Gastroesophageal sphincter (tissue), 4 donors: ENCODE results near the gene SDF4. TPM values are rescaled to one million over a fixed set of nuclear protein-coding genes. Genes with fewer than 3 reads are reported as not detected.
A peak's percentile ranks its signal among the peaks of the same experiment; 100 is the strongest.

Experiments used
- ATAC-seq: fragments of 150-250 bp; one replicate; pipeline ENCODE4 v1.9.1; 2016; ENCODE audit warnings: mild to moderate bottlenecking, moderate library complexity
- H3K27ac ChIP-seq, 4 donors: fragments of 200-600 bp; sonication (generic) in 3 of 4; 1 replicate in 3 of 4; 2 replicates in 1 of 4; pipeline ENCODE4 v1.5.1; 2016 to 2019
- H3K27me3 ChIP-seq: fragments of 200-600 bp; sonication (generic); one replicate; pipeline ENCODE4 v1.5.1; 2019
- H3K36me3 ChIP-seq, 2 donors: fragments of 200-600 bp; sonication (generic); one replicate each; pipeline ENCODE4 v1.5.1; 2019; ENCODE audit warnings: control low read depth in 1 of 2
- H3K4me1 ChIP-seq, 3 donors: fragments of 200-600 bp; sonication (generic); 1 replicate in 2 of 3; 2 replicates in 1 of 3; pipeline ENCODE4 v1.5.1; 2016 to 2019; ENCODE audit warnings: control low read depth in 2 of 3
- H3K4me3 ChIP-seq, 2 donors: fragments of 200-600 bp; sonication (generic); one replicate each; pipeline ENCODE4 v1.5.1; 2019; ENCODE audit warnings: mild to moderate bottlenecking in 1 of 2, moderate library complexity in 1 of 2
- H3K9me3 ChIP-seq, 3 donors: fragments of 200-600 bp; sonication (generic); one replicate each; pipeline ENCODE4 v1.5.1; 2017 to 2019; ENCODE audit warnings: control low read depth in 2 of 3
- EP300 ChIP-seq: sonication (generic); formaldehyde crosslinking; IDR thresholded peaks from one replicate; pipeline ENCODE4 v1.6.1; 2017; ENCODE audit warnings: antibody characterized with exemption, mild to moderate bottlenecking
- POLR2A ChIP-seq, 2 donors: fragments of 450-650 bp; IDR thresholded peaks; one replicate each; pipeline ENCODE4 v1.6.1; 2017; ENCODE audit warnings: antibody characterized with exemption in 2 of 2, mild to moderate bottlenecking in 2 of 2, moderate library complexity in 1 of 2
- POLR2AphosphoS5 ChIP-seq: sonication (generic); formaldehyde crosslinking; IDR thresholded peaks from one replicate; pipeline ENCODE4 v1.6.1; 2017; ENCODE audit warnings: antibody characterized with exemption
- WGBS, 2 donors: methylation state at CpG; one replicate each; pipeline ENCODE4 v1.1.5; 2018; ENCODE audit warnings: low coverage in 1 of 2; 5-methylcytosine and 5-hydroxymethylcytosine counted together
- total RNA-seq, 4 donors: library from RNA; depleted of rRNA; stranded (reverse); fragments of >200 nt; gene quantifications; one replicate each; pipeline ENCODE4 v1.1.0, GENCODE V29; 2016
- TF ChIP-seq, protein P1 (sequence below), 4 experiments: fragments of 200-600 bp in 2 of 4; fragments of 450-650 bp in 2 of 4; sonication (generic) in 1 of 4; IDR thresholded peaks; one replicate each; pipeline ENCODE4 v1.5.1; 2017 to 2019; ENCODE audit warnings: antibody characterized with exemption in 4 of 4, mild to moderate bottlenecking in 2 of 4, moderate library complexity in 2 of 4

SDF4 gene
- total RNA-seq, 4 donors from 2014 or later: 84.2 to 115 (median 93.9) TPM

DNA sequence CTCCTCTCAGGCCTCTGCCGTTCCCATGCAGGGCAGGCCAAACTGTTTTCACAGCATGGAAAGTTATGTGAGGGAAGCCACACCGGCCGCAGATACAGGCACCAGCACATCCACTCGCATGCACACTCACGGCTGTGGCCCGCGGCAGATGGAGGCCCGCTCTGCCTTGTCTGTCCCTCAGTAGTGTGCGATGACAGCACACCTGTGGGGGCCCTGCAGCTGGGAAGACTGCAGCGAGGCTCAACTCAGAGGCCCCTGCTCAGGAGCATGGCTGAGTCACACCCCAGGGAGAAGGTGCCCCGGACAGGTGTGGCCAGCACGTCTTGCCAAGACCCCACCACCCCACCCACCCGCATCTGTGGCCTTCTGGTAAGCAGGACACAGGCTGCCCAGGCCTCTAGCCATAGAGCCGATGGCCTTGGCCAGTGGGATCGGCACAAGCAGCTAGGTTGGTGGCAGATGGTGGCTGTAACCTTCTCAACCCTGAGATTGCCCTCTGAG, 43.2 kb upstream of the SDF4 start:
- Histone ChIP-seq H3K9me3 (no peaks in the 10 kb centered on the region), H3K27me3 (no peaks in the 10 kb centered on the region), H3K27ac (peak overlapping the region in 2 of 4 donors; percentile 86 to 89), H3K4me3 (peak overlapping the region in 1 of 2 donors; percentile 99), H3K4me1 (peaks cover 6 to 44% (median 34%) of the 10 kb centered on the region in 3 donors), H3K36me3 (peaks cover 0 to 4% of the 10 kb centered on the region in 2 donors)
- ATAC-seq: no peak
- no CpG with 5 or more reads among the region's 15 CpGs for WGBS, 2 donors
- TF ChIP-seq POLR2AphosphoS5 (no peak), EP300 (no peak), POLR2A (IDR thresholded peaks at IDR 0.05) (no peak)
- TF ChIP-seq, protein P1, sequence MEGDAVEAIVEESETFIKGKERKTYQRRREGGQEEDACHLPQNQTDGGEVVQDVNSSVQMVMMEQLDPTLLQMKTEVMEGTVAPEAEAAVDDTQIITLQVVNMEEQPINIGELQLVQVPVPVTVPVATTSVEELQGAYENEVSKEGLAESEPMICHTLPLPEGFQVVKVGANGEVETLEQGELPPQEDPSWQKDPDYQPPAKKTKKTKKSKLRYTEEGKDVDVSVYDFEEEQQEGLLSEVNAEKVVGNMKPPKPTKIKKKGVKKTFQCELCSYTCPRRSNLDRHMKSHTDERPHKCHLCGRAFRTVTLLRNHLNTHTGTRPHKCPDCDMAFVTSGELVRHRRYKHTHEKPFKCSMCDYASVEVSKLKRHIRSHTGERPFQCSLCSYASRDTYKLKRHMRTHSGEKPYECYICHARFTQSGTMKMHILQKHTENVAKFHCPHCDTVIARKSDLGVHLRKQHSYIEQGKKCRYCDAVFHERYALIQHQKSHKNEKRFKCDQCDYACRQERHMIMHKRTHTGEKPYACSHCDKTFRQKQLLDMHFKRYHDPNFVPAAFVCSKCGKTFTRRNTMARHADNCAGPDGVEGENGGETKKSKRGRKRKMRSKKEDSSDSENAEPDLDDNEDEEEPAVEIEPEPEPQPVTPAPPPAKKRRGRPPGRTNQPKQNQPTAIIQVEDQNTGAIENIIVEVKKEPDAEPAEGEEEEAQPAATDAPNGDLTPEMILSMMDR (IDR thresholded peaks at IDR 0.05): no peak

DNA sequence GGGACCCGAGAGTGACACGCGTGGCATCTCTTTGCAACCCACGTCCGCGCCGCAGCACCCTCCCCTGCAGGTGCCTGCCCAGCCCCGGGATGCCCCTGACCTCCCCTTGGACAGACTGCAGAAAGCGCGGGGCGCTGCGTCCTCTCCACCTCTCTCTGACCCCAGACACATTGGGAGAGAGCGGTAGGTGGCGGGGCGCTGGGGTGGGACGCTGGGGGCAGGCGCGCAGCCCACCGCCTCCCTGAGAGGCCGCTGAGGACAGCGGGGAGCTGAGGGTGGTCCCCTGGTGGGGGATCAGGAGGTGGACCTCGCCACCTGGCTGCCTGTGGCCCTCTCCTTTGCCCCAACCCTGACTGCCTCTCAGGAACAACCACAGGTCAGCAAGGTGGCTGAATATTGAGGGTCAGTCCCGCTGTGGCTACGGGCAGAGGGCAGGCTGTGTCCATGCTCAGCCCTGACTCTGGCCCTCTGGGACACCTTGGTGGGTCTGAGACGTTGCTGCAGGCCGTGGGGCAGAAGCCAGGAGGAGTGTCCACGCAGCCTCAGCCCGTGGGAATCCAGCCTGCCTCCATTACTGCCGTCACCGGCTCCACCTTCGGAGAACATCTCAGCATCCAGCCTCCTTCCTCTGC, 42.6 kb upstream of the SDF4 start:
- WGBS, 2 donors: 25% methylated on average over 7 of the region's 31 CpGs; no CpG with 5 or more reads in 1 of the 2 donors
- TF ChIP-seq, protein P1 (IDR thresholded peaks at IDR 0.05): no peak
- TF ChIP-seq EP300 (no peak), POLR2AphosphoS5 (no peak), POLR2A (IDR thresholded peaks at IDR 0.05) (no peak)
- peaks cover 6 to 50% (median 35%) of the 10 kb centered on the region in 3 donors for H3K4me1 ChIP-seq

DNA sequence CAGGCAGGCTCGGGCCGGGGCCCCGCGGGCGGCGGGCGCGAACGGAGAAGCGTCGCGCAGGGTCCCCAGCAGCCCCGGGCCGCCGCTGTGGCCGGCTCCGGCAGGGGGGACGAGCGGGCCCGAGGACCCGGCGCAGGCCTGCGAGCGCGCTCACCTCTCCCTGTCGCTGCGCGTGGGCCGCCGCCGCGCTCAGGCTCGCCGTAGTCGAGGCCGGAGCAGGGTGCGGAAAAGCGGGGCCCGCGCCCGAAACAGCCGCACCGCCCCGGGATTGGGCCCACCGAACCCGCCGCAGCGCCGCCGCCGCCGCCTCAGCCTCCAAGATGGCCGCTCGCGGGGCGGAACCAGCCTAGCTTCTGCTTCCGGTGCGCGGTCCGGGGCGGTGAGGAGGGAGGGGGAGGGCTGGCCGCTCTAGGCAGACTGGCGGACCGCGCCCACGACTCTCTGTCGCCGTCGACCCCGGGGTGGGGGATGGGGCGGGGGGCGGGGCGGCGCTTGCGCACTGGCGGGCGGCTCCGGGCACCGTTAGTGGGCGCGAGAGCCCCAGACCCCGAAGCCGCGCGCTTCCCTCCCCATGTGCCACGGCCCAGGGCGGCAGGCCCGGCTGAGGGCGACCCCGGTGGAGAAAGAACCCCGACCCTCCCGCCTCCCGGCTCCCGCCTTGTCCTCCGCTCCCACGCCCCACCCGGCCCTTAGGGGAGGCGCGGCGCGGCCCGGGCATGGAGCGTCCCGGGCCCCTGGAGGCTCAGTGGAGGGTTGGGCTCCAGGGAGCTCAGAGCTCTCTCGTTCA, 41.9 kb upstream of the SDF4 start, which contains the start of gene UBE2J2:
Gene UBE2J2, minus strand, starts transcription at position 343 of the 787 bp plus-strand sequence. CDS start 5,862 bp downstream, outside the sequence.
- peaks cover 0 to 4% of the 10 kb centered on the region in 2 donors for H3K36me3 ChIP-seq
- H3K4me3 ChIP-seq: peak within 1 kb of the TSS; percentile 90 to 99
- no peaks in the 10 kb centered on the region for H3K9me3 ChIP-seq
- peak within 1 kb of the TSS; percentile 21 to 89 (median 86) for H3K27ac ChIP-seq
- ATAC-seq: peak; percentile 99
- WGBS, 2 donors: no CpG with 5 or more reads among the region's 105 CpGs
- no peaks in the 10 kb centered on the region for H3K27me3 ChIP-seq
- peaks cover 6 to 56% (median 35%) of the 10 kb centered on the region in 3 donors for H3K4me1 ChIP-seq
- TF ChIP-seq POLR2AphosphoS5 (peak; percentile 58), EP300 (no peak), POLR2A (IDR thresholded peaks at IDR 0.05) (peak; percentile 48 to 60)
- TF ChIP-seq, protein P1 (IDR thresholded peaks at IDR 0.05): peak in 1 of 4 experiments; percentile 39

More for the DNA sequence above, 42.6 kb upstream of the SDF4 start:
- Histone ChIP-seq H3K27me3 (no peaks in the 10 kb centered on the region), H3K27ac (peak overlapping the region; percentile 21 to 89 (median 86)), H3K9me3 (no peaks in the 10 kb centered on the region), H3K36me3 (peaks cover 0 to 4% of the 10 kb centered on the region in 2 donors), H3K4me3 (peak overlapping the region; percentile 90 to 99)
- no peak for ATAC-seq

DNA sequence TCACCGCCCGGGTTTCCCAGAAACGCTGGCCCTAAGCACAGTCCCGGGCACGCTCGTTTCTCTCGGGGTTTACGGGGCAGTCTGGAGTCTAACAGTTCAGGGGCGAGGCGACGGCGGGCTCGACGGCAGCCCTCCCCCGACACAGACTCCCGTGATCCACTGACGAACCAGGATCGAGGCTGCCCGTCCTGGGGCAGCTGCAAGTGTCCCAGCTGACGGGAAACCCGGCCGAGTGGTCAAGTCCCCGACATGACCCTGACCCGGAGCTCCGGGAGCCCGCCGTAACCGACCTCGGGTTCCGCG, 41.4 kb upstream of the SDF4 start:
- H3K27me3 ChIP-seq: no peaks in the 10 kb centered on the region
- peaks cover 0 to 10% of the 10 kb centered on the region in 2 donors for H3K36me3 ChIP-seq
- H3K4me3 ChIP-seq: peak overlapping the region; percentile 90 to 99
- no peaks in the 10 kb centered on the region for H3K9me3 ChIP-seq
- no peak for ATAC-seq
- H3K4me1 ChIP-seq: peaks cover 6 to 62% (median 35%) of the 10 kb centered on the region in 3 donors
- no CpG with 5 or more reads among the region's 31 CpGs for WGBS, 2 donors
- peak overlapping the region; percentile 18 to 89 (median 86) for H3K27ac ChIP-seq
- no peak for TF ChIP-seq POLR2A (IDR thresholded peaks at IDR 0.05)
